Neural crest cell (in vitro differentiated cells): ENCODE measurements around the gene MYO16. TPM values are rescaled to one million over a fixed set of nuclear protein-coding genes. Genes with fewer than 3 reads are reported as not detected.

ENCODE experiments used
- DNase-seq: peaks from one replicate; pipeline ENCODE4 v3.0.0; 2021; ENCODE audit warnings: low read depth, mixed read lengths, low spot score
- H3K27ac Mint-ChIP-seq: one replicate; pipeline ENCODE4 v1.8.0; 2021; ENCODE audit warnings: mild to moderate bottlenecking, mixed read lengths; ENCODE audit not compliant: unreplicated experiment
- H3K27me3 Mint-ChIP-seq: 2 replicates; pipeline ENCODE4 v1.8.0; 2021; ENCODE audit warnings: low read depth, mild to moderate bottlenecking, mixed read lengths
- H3K36me3 Mint-ChIP-seq: 2 replicates; pipeline ENCODE4 v1.8.0; 2021; ENCODE audit warnings: low read depth, mild to moderate bottlenecking, mixed read lengths
- H3K4me1 Mint-ChIP-seq: 2 replicates; pipeline ENCODE4 v1.8.0; 2021; ENCODE audit warnings: mixed read lengths
- H3K4me3 Mint-ChIP-seq: one replicate; pipeline ENCODE4 v1.8.0; 2021; ENCODE audit warnings: mild to moderate bottlenecking, mixed read lengths
- H3K9me3 Mint-ChIP-seq: 2 replicates; pipeline ENCODE4 v1.8.0; 2021; ENCODE audit warnings: mixed read lengths
- total RNA-seq: library from RNA; stranded (reverse); gene quantifications from 2 replicates; pipeline ENCODE4 v1.2.1, GENCODE V29; 2021
- TF ChIP-seq, protein P1 (sequence below): fragments of 200-600 bp; sonication (generic); conservative IDR thresholded peaks from 2 replicates; pipeline ENCODE4 v1.5.0; 2021; ENCODE audit warnings: antibody characterized with exemption, mild to moderate bottlenecking

Gene MYO16
- total RNA-seq, 1 donor from 2014 or later: 3.3 TPM

DNA sequence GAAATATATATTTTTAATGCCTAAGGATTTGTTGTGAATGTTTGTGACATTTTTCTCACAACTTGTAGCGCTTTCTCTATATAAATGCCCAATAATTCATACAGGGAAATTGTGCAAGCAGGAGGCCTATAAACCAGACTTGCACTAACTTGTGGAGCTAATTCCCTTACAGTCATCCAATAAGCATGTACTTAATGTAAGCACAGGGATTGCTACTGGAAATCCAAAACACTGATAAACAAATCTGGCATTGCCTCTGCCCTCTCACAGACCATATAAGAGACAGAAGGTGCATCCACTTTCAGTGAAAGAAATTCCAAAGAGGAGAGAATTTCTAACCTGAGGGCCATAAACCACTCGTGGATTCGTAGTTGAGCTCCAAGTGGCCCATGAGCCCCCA is 518.8 kb downstream of the MYO16 start:
- no peak for DNase-seq
- no peaks in the 10 kb centered on the region for H3K36me3 Mint-ChIP-seq
- no peaks in the 10 kb centered on the region for H3K9me3 Mint-ChIP-seq
- no peak overlapping the region for H3K4me3 Mint-ChIP-seq
- H3K27me3 Mint-ChIP-seq: no peaks in the 10 kb centered on the region
- H3K27ac Mint-ChIP-seq: no peak overlapping the region
- TF ChIP-seq, protein P1, sequence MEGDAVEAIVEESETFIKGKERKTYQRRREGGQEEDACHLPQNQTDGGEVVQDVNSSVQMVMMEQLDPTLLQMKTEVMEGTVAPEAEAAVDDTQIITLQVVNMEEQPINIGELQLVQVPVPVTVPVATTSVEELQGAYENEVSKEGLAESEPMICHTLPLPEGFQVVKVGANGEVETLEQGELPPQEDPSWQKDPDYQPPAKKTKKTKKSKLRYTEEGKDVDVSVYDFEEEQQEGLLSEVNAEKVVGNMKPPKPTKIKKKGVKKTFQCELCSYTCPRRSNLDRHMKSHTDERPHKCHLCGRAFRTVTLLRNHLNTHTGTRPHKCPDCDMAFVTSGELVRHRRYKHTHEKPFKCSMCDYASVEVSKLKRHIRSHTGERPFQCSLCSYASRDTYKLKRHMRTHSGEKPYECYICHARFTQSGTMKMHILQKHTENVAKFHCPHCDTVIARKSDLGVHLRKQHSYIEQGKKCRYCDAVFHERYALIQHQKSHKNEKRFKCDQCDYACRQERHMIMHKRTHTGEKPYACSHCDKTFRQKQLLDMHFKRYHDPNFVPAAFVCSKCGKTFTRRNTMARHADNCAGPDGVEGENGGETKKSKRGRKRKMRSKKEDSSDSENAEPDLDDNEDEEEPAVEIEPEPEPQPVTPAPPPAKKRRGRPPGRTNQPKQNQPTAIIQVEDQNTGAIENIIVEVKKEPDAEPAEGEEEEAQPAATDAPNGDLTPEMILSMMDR: no peak
- peaks cover 44% of the 10 kb centered on the region for H3K4me1 Mint-ChIP-seq

DNA sequence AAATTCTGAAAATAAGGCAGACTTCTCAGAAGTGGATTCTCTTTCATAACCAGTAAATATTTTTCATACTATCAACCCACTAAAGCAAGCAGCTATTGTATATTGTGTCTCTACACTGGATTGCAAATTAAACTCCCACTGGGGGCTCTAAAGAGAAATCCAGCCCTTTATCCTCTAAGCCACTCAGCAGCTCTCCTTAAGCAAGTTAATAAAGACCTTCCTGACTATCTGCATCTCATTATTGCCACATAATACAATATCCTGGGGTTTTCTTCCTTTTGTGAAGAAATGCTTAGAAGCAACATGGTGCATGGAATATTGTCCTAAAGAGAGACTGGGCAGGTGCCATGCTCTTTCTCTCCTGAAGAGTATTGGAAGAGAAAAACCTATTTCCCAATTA is 521.3 kb downstream of the MYO16 start:
- H3K9me3 Mint-ChIP-seq: no peaks in the 10 kb centered on the region
- no peaks in the 10 kb centered on the region for H3K27me3 Mint-ChIP-seq
- H3K4me3 Mint-ChIP-seq: no peak overlapping the region
- peaks cover 41% of the 10 kb centered on the region for H3K4me1 Mint-ChIP-seq
- H3K36me3 Mint-ChIP-seq: no peaks in the 10 kb centered on the region
- H3K27ac Mint-ChIP-seq: no peak overlapping the region
- TF ChIP-seq, protein P1: no peak
- no peak for DNase-seq

DNA sequence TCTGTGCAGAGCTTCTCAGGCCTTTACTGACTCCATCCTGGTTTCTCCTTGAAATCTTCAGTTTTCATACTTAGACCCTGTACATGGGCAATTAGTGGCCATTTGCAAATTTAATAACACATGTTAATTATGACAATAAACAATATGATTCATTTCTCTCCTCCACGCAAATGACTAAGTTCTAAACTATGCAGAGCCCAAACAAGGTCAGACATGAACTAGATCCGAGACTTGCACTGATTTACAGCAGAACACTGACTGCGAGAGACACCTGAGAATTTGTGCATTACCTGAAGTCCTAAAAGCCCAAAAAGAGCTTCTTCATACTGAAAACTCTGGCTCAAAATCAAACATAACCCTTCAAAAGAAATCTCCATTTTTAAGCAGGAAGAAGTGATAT is 521.8 kb downstream of the MYO16 start:
- Mint-ChIP-seq H3K36me3 (no peaks in the 10 kb centered on the region), H3K4me1 (peaks cover 40% of the 10 kb centered on the region), H3K9me3 (no peaks in the 10 kb centered on the region)

DNA sequence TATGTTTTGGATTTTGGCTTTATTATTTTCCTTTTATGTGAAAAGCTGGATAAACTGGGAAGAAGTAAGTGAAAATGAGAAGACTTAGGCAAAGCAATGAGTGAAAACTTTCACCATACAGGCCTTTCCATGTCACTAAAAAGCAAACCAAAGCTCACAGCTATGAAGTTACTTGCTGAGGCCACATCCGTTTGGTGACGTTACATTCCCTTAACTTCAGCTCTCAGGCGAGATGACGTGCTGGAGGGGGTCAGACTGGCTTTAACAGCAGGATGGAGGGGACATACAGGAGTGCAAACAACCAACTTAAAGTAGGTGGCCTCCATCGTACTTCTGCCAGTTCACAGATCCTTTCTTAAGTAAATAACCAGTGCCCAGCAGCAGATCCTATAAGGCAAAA is 522.3 kb downstream of the MYO16 start:
- TF ChIP-seq, protein P1: no peak
- no peak for DNase-seq
- Mint-ChIP-seq H3K9me3 (no peaks in the 10 kb centered on the region), H3K4me3 (no peak overlapping the region), H3K27ac (no peak overlapping the region), H3K27me3 (no peaks in the 10 kb centered on the region), H3K4me1 (peaks cover 37% of the 10 kb centered on the region), H3K36me3 (no peaks in the 10 kb centered on the region)

More for the DNA sequence above, 521.8 kb downstream of the MYO16 start:
- H3K4me3 Mint-ChIP-seq: no peak overlapping the region
- TF ChIP-seq, protein P1: no peak
- H3K27ac Mint-ChIP-seq: no peak overlapping the region
- no peaks in the 10 kb centered on the region for H3K27me3 Mint-ChIP-seq
- DNase-seq: no peak

DNA sequence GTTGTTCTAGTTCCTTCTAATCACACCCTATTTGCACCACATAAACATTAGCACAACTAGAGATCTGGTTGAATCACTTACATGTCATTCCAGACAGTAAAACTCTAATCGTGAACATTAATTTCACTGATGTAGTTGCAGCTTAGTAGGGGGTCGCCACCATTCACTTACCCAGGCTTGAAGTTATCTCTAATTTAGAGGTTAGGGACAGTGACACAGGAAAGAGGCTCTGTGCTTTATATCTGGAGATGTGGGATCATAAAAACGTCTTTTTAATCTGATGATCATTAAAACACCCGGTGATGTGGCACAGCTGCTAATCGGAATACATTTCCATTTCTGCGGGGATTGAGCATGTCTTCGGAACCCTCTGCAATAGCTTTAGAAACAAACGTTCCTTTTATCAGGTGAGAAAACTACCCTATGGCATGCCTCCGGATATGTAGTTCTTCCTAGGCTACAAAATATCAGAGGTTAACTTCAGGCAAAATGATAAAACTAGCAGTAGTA is 523.0 kb downstream of the MYO16 start:
- no peak for DNase-seq
- no peak overlapping the region for H3K4me3 Mint-ChIP-seq
- H3K4me1 Mint-ChIP-seq: peaks cover 41% of the 10 kb centered on the region
- TF ChIP-seq, protein P1: no peak
- H3K9me3 Mint-ChIP-seq: no peaks in the 10 kb centered on the region
- H3K27me3 Mint-ChIP-seq: no peaks in the 10 kb centered on the region
- no peaks in the 10 kb centered on the region for H3K36me3 Mint-ChIP-seq
- H3K27ac Mint-ChIP-seq: no peak overlapping the region
